Measurements from ENCODE around the gene NQO1. TPM values are rescaled to one million over a fixed set of nuclear protein-coding genes. Genes with fewer than 3 reads are reported as not detected.
A peak's percentile ranks its signal among the peaks of the same experiment; 100 is the strongest.

NQO1 gene
- total and polyA plus RNA-seq, 2 of the 13 experiments (the other 11 are each of a cell fraction or from before 2014, with no cell fraction given) = 464 to 1,060 TPM

DNA sequence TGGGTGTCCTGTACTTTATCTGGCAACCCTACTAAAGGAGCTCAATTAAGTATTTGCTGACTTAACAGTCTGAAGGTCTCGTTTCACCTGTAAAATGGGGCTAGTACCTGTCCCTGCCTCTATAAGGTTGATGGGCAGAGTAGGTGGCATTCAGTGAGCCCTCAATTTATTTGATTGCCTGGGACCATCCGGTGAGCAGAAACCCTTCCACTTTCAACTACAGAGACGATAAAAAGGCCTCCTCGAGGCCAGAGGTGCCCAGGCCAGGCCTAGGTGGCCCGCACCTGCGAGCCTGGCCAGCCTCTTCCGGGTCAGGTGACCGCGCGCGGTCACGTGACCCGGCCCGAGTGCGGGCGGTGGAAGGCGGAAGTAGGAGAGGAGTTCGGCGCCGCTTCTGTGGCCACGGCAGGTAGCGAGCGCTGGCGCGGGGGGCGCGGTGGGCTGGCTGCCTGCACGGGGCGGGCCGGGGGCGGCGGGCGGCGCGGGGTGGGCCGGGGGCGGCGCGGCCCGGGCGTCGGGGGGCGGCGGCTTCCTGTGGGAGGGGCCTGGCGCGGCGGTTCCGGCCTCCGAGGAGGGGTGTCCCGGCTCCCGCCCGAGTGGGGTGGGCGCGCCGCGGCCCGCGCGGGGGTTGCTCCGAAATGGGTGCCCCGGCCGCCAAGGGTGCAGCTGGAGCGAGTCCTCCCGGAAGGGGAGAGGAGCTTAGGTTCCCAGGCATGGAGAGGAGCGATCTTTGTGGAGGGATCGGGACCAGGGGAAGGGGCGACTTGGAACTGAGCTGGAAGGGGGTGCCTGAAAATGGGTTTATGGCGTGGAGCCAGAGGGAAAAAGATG lies 35.8 kb upstream of the NQO1 start, which contains the start of gene WWP2 (continued):
- TF ChIP-seq BCL3 (CRISPR knock-in tag; IDR thresholded peaks at IDR 0.05) = peak; percentile 80; the same call in 1 of the 2 replicates
- TF ChIP-seq NFATC3 (CRISPR knock-in tag; IDR thresholded peaks at IDR 0.05) = no peak
- no peak for TF ChIP-seq NONO (IDR thresholded peaks at IDR 0.05)
- peak; percentile 88 for TF ChIP-seq NONO (CRISPR knock-in tag; conservative IDR thresholded peaks at IDR 0.05)
- TF ChIP-seq HNF1B (CRISPR knock-in tag; IDR thresholded peaks at IDR 0.05) = peak; percentile 75
- no peak for TF ChIP-seq ZNF672 (CRISPR knock-in tag; IDR thresholded peaks at IDR 0.05)
- peak; percentile 74; the same call in 1 of the 2 replicates for TF ChIP-seq STAT5B (CRISPR knock-in tag; IDR thresholded peaks at IDR 0.05)
- peak; percentile 71; the same call in 1 of the 2 replicates for TF ChIP-seq CBFB (CRISPR knock-in tag; IDR thresholded peaks at IDR 0.05)
- TF ChIP-seq, protein P1, sequence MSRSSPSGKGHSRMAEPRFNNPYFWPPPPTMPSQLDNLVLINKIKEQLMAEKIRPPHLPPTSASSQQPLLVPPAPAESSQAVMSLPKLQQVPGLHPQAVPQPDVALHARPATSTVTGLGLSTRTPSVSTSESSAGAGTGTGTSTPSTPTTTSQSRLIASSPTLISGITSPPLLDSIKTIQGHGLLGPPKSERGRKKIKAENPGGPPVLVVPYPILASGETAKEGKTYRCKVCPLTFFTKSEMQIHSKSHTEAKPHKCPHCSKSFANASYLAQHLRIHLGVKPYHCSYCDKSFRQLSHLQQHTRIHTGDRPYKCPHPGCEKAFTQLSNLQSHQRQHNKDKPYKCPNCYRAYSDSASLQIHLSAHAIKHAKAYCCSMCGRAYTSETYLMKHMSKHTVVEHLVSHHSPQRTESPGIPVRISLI (CRISPR knock-in tag; IDR thresholded peaks at IDR 0.05; ENCODE audit: borderline replicate concordance) = no peak
- TF ChIP-seq, protein P2, sequence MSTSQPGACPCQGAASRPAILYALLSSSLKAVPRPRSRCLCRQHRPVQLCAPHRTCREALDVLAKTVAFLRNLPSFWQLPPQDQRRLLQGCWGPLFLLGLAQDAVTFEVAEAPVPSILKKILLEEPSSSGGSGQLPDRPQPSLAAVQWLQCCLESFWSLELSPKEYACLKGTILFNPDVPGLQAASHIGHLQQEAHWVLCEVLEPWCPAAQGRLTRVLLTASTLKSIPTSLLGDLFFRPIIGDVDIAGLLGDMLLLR (CRISPR knock-in tag; IDR thresholded peaks at IDR 0.05) = no peak
- TF ChIP-seq DR1 (CRISPR knock-in tag; IDR thresholded peaks at IDR 0.05) = peak; percentile 63; the same call in 1 of the 2 replicates
- no peak for TF ChIP-seq GATA4 (IDR thresholded peaks at IDR 0.05; ENCODE audit: borderline replicate concordance, low read depth)
- no peak for TF ChIP-seq PRPF4 (IDR thresholded peaks at IDR 0.05; ENCODE audit: low read depth, low read length, poor library complexity, severe bottlenecking)
- TF ChIP-seq NAIF1 (CRISPR knock-in tag; IDR thresholded peaks at IDR 0.05; ENCODE audit: borderline replicate concordance) = peak; percentile 23; the same call in 1 of the 2 replicates
- no peak for TF ChIP-seq ZNF570 (CRISPR knock-in tag; IDR thresholded peaks at IDR 0.05; ENCODE audit: borderline replicate concordance)
- TF ChIP-seq EED (CRISPR knock-in tag; IDR thresholded peaks at IDR 0.05) = 0 out of 2 replicates have a peak, but pooled peaks have one; percentile 69
- peak; percentile 62; the same call in 1 of the 2 replicates for TF ChIP-seq ZNF768 (CRISPR knock-in tag; IDR thresholded peaks at IDR 0.05)
- TF ChIP-seq, protein P3, sequence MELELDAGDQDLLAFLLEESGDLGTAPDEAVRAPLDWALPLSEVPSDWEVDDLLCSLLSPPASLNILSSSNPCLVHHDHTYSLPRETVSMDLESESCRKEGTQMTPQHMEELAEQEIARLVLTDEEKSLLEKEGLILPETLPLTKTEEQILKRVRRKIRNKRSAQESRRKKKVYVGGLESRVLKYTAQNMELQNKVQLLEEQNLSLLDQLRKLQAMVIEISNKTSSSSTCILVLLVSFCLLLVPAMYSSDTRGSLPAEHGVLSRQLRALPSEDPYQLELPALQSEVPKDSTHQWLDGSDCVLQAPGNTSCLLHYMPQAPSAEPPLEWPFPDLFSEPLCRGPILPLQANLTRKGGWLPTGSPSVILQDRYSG (CRISPR knock-in tag; IDR thresholded peaks at IDR 0.05) = no peak; the same call in 1 of the 2 replicates
- peak; percentile 97 for TF ChIP-seq ELF4 (CRISPR knock-in tag; IDR thresholded peaks at IDR 0.05; ENCODE audit: borderline replicate concordance)
- no peak for TF ChIP-seq ZFP62 (CRISPR knock-in tag; IDR thresholded peaks at IDR 0.05)
- TF ChIP-seq HOXD1 (CRISPR knock-in tag; IDR thresholded peaks at IDR 0.05) = peak; percentile 67
- TF ChIP-seq SP2 (CRISPR knock-in tag; IDR thresholded peaks at IDR 0.05) = peak; percentile 52; the same call in 1 of the 2 replicates
- no peak for TF ChIP-seq FOXK2 (IDR thresholded peaks at IDR 0.05)
- 0 out of 2 replicates have a peak, but pooled peaks have one; percentile 44 for TF ChIP-seq AKAP8 (CRISPR knock-in tag; IDR thresholded peaks at IDR 0.05)
- no peak for TF ChIP-seq DNMT1 (CRISPR knock-in tag; IDR thresholded peaks at IDR 0.05)

Data from HepG2 (cell line).